Measurements from ENCODE around the gene EYA3. TPM values are rescaled to one million over a fixed set of nuclear protein-coding genes. Genes with fewer than 3 reads are reported as not detected.
A peak's percentile ranks its signal among the peaks of the same experiment; 100 is the strongest.

The EYA3 gene
- total and polyA plus RNA-seq, 2 donors (not counting 3 experiments of a cell fraction or from before 2014, with no cell fraction given), result 12.7 to 33.0 TPM

- POLR2A ChIA-PET, result interaction anchor here (0.5 to 0.6 kb wide), 2 partner anchors 92 to 917 kb away, joined by 3 to 5 read pairs; no protein-coding TSS in a partner anchor
- Histone ChIP-seq H3K27ac (ENCODE audit: insufficient read depth, low read depth, low read length) (no peak overlapping the region), H2AFZ (ENCODE audit: low read depth, low read length) (no peak overlapping the region), H3K9me3 (replicated peaks; ENCODE audit: control insufficient read depth, insufficient read depth, low read length) (no peaks in the 10 kb centered on the region), H3K79me2 (ENCODE audit: control insufficient read depth, insufficient read depth, low read length) (no peaks in the 10 kb centered on the region), H4K20me1 (replicated peaks; ENCODE audit: control insufficient read depth, extremely low read depth, insufficient read depth, low read length) (no peaks in the 10 kb centered on the region), H3K4me1 (ENCODE audit: control insufficient read depth, extremely low read depth, insufficient read depth, low read length) (peaks cover 35% of the 10 kb centered on the region), H3K4me2 (ENCODE audit: insufficient read depth, low read length) (peak overlapping the region; percentile 63), H3K4me3 (replicated peaks in 1 of 3; ENCODE audit: insufficient read depth in 1 of 3, low read depth in 1 of 3, low read length in 3 of 3) (no peak overlapping the region), H3K27me3 (ENCODE audit: control insufficient read depth in 2 of 2, insufficient read depth in 2 of 2, low read length in 2 of 2) (no peaks in the 10 kb centered on the region), H3K36me3 (ENCODE audit: control insufficient read depth in 2 of 2, extremely low read depth in 1 of 2, insufficient read depth in 2 of 2, low read length in 2 of 2) (peaks cover 7 to 11% of the 10 kb centered on the region in 2 experiments), H3K9ac (replicated peaks; ENCODE audit: extremely low read depth, insufficient read depth, low read length) (no peak overlapping the region), H3K9me1 (replicated peaks; ENCODE audit: control insufficient read depth, extremely low read depth, insufficient read depth, low read length) (no peaks in the 10 kb centered on the region)
- intact Hi-C loops (cut with micrococcal nuclease) (no loop called here), dilution Hi-C loops (cut with MboI; ENCODE audit: extremely low pct_ligation_motif_present, low sequenced_read_pairs) (no loop called here)
- TF ChIP-seq GATA2 (IDR thresholded peaks at IDR 0.05; ENCODE audit: insufficient read depth, insufficient read length, low read depth, low read length), result no peak
- TF ChIP-seq MYC (IDR thresholded peaks at IDR 0.05; ENCODE audit: low read depth, low read length), result no peak
- no peak for TF ChIP-seq CTCF (IDR thresholded peaks at IDR 0.05; ENCODE audit: extremely low read depth in 1 of 2, insufficient read depth in 1 of 2, low read depth in 1 of 2, low read length in 2 of 2)
- TF ChIP-seq POLR2A (IDR thresholded peaks at IDR 0.05; ENCODE audit: low read depth, low read length), result no peak
- TF ChIP-seq POLR2AphosphoS5 (IDR thresholded peaks at IDR 0.05; ENCODE audit: insufficient read depth, low read depth, low read length), result no peak
- TF ChIP-seq MAX (IDR thresholded peaks at IDR 0.05; ENCODE audit: insufficient read depth, insufficient read length), result no peak
- no peak for TF ChIP-seq EZH2 (IDR thresholded peaks at IDR 0.05; ENCODE audit: borderline replicate concordance, low read depth, low read length, severe bottlenecking)
- TF ChIP-seq JUN (IDR thresholded peaks at IDR 0.05; ENCODE audit: borderline replicate concordance, insufficient read depth, insufficient read length, low read depth), result no peak
- TF ChIP-seq FOS (IDR thresholded peaks at IDR 0.05; ENCODE audit: borderline replicate concordance, insufficient read depth, low read length), result no peak
- no TSS peak for BruUV-seq (replicated peaks)
- CTCF ChIA-PET, result interaction anchor here (0.8 to 3.6 kb wide), 6 partner anchors 26 to 216 kb away, joined by 3 to 19 read pairs (median 5); no protein-coding TSS in a partner anchor
- DNase-seq (ENCODE audit: low read depth, low spot score) (no peak), FAIRE-seq (no peak)
Measured at GRCh38 chr1:27994060-27994459, 94.3 kb downstream of the EYA3 start.

Data from endothelial cell of umbilical vein (primary cell).